ENCODE data around the gene LRP8.

GRCh38 chr1:53313556-53313955 is 14.3 kb downstream of the LRP8 start:
- no peak for TF ChIP-seq CTCF (IDR thresholded peaks at IDR 0.05)
- TF ChIP-seq POLR2AphosphoS5 (IDR thresholded peaks at IDR 0.05) = no peak
